SU-DHL-6 (cell line): Measurements from ENCODE around the gene DDR2.
A peak's percentile ranks its signal among the peaks of the same experiment; 100 is the strongest.
"Not testable (repeated sequence)": the region's sequence is repeated elsewhere in the genome, so short reads cannot be mapped to it uniquely, and the experiment has no call there.

Experiments
- H2AFZ ChIP-seq: fragments of 200-600 bp; sonication (generic); 2 replicates; pipeline ENCODE4 v1.6.1; 2014; ENCODE audit warnings: low read depth, mild to moderate bottlenecking, moderate library complexity, mixed read lengths, antibody characterized with exemption, low read length; ENCODE audit not compliant: severe bottlenecking
- H3F3A ChIP-seq: fragments of 200-600 bp; shearing (Covaris generic); 2 replicates; pipeline ENCODE4 v1.6.0; 2016; ENCODE audit warnings: antibody characterized with exemption, mild to moderate bottlenecking; ENCODE audit not compliant: insufficient read depth
- H3K27ac ChIP-seq: fragments of 200-600 bp; sonication (generic); 2 replicates; pipeline ENCODE4 v1.5.1; 2016; ENCODE audit warnings: low read depth, mild to moderate bottlenecking, low read length, moderate library complexity, mixed read lengths
- H3K27me3 ChIP-seq: fragments of 200-600 bp; sonication (generic), shearing (Covaris generic); 2 replicates; pipeline ENCODE4 v1.6.0; 2014; ENCODE audit warnings: mild to moderate bottlenecking, low read length
- H3K36me3 ChIP-seq: fragments of 200-600 bp; sonication (generic); 2 replicates; pipeline ENCODE4 v1.6.1; 2014; ENCODE audit warnings: mild to moderate bottlenecking, low read length, mixed read lengths
- H3K4me2 ChIP-seq: fragments of 300-600, 200-600 bp; shearing (Covaris generic), sonication (generic); 2 replicates; pipeline ENCODE4 v1.6.0; 2014; ENCODE audit warnings: low read length, low read depth, mild to moderate bottlenecking; ENCODE audit not compliant: poor library complexity, severe bottlenecking
- H3K4me3 ChIP-seq: fragments of 200-600 bp; sonication (generic); 2 replicates; pipeline ENCODE4 v1.5.1; 2014; ENCODE audit warnings: antibody characterized with exemption, low read length, mild to moderate bottlenecking, mixed read lengths; ENCODE audit not compliant: insufficient read depth, poor library complexity, severe bottlenecking
- H3K79me2 ChIP-seq: fragments of 200-600 bp; sonication (generic); 2 replicates; pipeline ENCODE4 v1.6.1; 2014; ENCODE audit warnings: mild to moderate bottlenecking, low read length, moderate library complexity; ENCODE audit not compliant: insufficient read depth
- H3K9ac ChIP-seq: fragments of 200-600 bp; sonication (generic); 2 replicates; pipeline ENCODE4 v1.7.0; 2014; ENCODE audit warnings: mild to moderate bottlenecking, low read length
- H3K9me2 ChIP-seq: fragments of 200-600 bp; sonication (generic); replicated peaks from 2 replicates; pipeline ENCODE4 v1.6.1; 2014; ENCODE audit warnings: low read length; ENCODE audit not compliant: insufficient read depth
- H3K9me3 ChIP-seq: fragments of 200-600 bp; sonication (generic); 2 replicates; pipeline ENCODE4 v1.6.1; 2014; ENCODE audit warnings: low read length, mixed read lengths; ENCODE audit not compliant: insufficient read depth
- H4K20me1 ChIP-seq: fragments of 200-600 bp; sonication (generic); 2 replicates; pipeline ENCODE4 v1.6.1; 2014; ENCODE audit warnings: low read depth, mild to moderate bottlenecking, antibody characterized with exemption, low read length, moderate library complexity, mixed read lengths

The DDR2 gene

DNA sequence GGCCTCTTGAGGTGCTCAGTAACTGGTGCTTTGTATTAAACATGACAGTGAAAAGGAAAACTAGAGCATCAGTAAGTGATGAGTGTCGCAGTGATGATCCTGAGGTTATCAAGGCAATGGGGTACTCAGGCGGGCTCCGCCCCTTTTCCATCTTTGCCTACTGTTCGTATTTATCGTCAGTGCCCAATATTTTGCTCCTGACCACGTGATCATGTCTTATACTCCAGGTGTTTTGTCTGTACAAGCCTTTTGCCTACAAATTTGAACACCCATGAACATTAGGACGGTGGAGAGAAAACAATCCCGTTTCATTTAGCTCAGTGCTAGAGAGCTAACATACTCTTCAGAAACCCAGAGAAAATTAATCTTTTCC is 158.7 kb downstream of the DDR2 start:
- peak overlapping the region; percentile 66 for H3K27ac ChIP-seq

GRCh38 chr1:162794284-162794683 is 162.0 kb downstream of the DDR2 start:
- not testable (repeated sequence) for H3K4me3 ChIP-seq, H3K9me2 ChIP-seq, H3K27me3 ChIP-seq, H4K20me1 ChIP-seq, H3K79me2 ChIP-seq, H3K9ac ChIP-seq, H3K27ac ChIP-seq, H3K36me3 ChIP-seq, H3K4me2 ChIP-seq, H3F3A ChIP-seq, H3K9me3 ChIP-seq, H2AFZ ChIP-seq

More for the DNA sequence above, 158.7 kb downstream of the DDR2 start:
- not testable (repeated sequence) for H3F3A ChIP-seq, H3K9me3 ChIP-seq, H3K27me3 ChIP-seq, H3K79me2 ChIP-seq, H3K9me2 ChIP-seq, H2AFZ ChIP-seq, H3K36me3 ChIP-seq, H4K20me1 ChIP-seq
- Histone ChIP-seq H3K4me3 (peak overlapping the region; percentile 50), H3K4me2 (peak overlapping the region; percentile 46), H3K9ac (peak overlapping the region; percentile 59)

GRCh38 chr1:162796617-162797279 is 164.5 kb downstream of the DDR2 start:
- H3K4me3 ChIP-seq, H3K36me3 ChIP-seq, H3K9me2 ChIP-seq, H3K4me2 ChIP-seq, H3K79me2 ChIP-seq, H2AFZ ChIP-seq, H3K9me3 ChIP-seq, H3K27ac ChIP-seq, H3F3A ChIP-seq, H3K27me3 ChIP-seq, H4K20me1 ChIP-seq, H3K9ac ChIP-seq: not testable (repeated sequence)

- H3F3A ChIP-seq, H3K27me3 ChIP-seq, H3K27ac ChIP-seq, H3K36me3 ChIP-seq, H3K9me3 ChIP-seq, H3K79me2 ChIP-seq, H3K4me2 ChIP-seq, H4K20me1 ChIP-seq, H3K4me3 ChIP-seq, H3K9me2 ChIP-seq, H3K9ac ChIP-seq, H2AFZ ChIP-seq: not testable (repeated sequence)
These were observed 167.9 kb downstream of the DDR2 start for GRCh38 chr1:162799995-162800830.

DNA sequence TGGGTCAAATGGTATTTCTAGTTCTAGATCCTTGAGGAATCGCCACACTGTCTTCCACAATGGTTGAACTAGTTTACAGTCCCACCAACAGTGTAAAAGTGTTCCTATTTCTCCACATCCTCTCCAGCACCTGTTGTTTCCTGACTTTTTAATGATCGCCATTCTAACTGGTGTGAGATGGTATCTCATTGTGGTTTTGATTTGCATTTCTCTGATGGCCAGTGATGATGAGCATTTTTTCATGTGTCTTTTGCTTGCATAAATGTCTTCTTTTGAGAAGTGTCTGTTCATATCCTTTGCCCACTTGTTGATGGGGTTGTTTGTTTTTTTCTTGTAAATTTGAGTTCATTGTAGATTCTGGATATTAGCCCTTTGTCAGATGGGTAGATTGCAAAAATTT is 175.2 kb downstream of the DDR2 start:
- H3K9ac ChIP-seq, H3K27ac ChIP-seq, H3K79me2 ChIP-seq, H3K4me3 ChIP-seq, H3K36me3 ChIP-seq, H4K20me1 ChIP-seq, H3K9me3 ChIP-seq, H3K9me2 ChIP-seq, H2AFZ ChIP-seq, H3F3A ChIP-seq, H3K4me2 ChIP-seq, H3K27me3 ChIP-seq: not testable (repeated sequence)

DNA sequence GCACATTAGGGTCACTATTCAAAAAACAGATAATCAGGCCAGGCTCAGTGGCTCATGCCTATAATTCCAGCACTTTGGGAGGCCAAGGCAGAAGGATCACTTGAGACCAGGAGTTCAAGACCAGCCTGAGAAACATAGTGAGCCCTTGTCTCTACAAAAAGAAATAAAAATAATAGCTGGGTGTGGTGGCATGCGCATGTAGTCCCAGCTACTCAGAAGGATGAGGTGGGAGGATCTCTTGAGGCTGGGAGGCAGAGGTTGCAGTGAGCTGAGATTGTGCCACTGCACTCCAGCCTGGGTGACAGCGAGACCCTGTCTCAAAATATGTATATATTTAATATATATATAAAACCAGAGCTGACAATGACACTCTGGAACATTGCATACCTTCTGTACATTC is 180.1 kb downstream of the DDR2 start:
- H2AFZ ChIP-seq, H3K27me3 ChIP-seq: not testable (repeated sequence)

DNA sequence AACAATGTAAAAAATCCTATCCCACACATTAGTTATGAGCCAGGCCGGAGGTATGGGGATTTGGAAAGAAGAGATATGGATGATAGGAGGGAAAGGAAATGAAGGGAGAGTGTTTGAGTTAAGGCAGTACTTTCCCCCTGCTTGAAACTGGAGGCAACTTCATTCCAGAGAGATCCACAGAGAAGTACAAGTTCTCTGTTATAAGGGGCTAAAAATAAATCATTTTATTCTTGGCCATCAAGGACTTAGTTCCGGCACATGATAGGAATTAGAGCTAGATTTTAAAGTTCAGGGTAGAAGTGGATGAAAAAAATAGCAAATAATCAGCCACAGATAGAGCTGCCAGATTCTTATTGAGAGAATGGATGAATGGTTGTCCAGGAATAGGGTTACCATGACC is 185.9 kb downstream of the DDR2 start:
- not testable (repeated sequence) for H3K9me3 ChIP-seq, H3K79me2 ChIP-seq, H3K36me3 ChIP-seq, H2AFZ ChIP-seq, H3K9ac ChIP-seq, H3F3A ChIP-seq, H3K27ac ChIP-seq, H3K4me2 ChIP-seq, H3K27me3 ChIP-seq, H4K20me1 ChIP-seq, H3K9me2 ChIP-seq, H3K4me3 ChIP-seq

More for the DNA sequence above, 180.1 kb downstream of the DDR2 start:
- H3K9me3 ChIP-seq, H3F3A ChIP-seq, H4K20me1 ChIP-seq, H3K4me2 ChIP-seq, H3K79me2 ChIP-seq, H3K9ac ChIP-seq, H3K4me3 ChIP-seq, H3K36me3 ChIP-seq, H3K9me2 ChIP-seq, H3K27ac ChIP-seq: not testable (repeated sequence)

DNA sequence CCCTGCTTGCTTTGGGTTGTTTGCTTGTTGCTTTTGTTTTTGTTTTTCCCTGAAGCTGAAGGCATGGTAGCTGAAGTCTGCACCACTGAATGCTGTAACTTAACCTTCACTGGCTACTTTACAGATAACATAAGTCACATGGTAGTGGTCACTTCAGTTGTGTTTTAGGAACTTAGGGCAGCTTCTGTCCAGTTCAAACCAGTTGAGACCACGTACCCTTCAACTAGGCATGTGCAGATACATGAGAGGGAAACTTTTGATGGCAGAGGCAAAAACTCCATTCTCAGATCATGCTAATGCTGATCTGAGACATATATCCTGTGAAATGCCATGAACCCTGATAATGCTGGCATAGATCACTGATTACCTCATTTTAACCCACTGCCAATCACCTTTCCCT is 186.4 kb downstream of the DDR2 start:
- H3K27me3 ChIP-seq, H3K9ac ChIP-seq, H3K79me2 ChIP-seq, H4K20me1 ChIP-seq, H3K4me3 ChIP-seq, H3K9me2 ChIP-seq, H3K4me2 ChIP-seq, H3K27ac ChIP-seq, H2AFZ ChIP-seq, H3K36me3 ChIP-seq, H3K9me3 ChIP-seq, H3F3A ChIP-seq: not testable (repeated sequence)
